Fibroblast of peridontal ligament (primary cell): ENCODE results near the gene BCAR3.
A peak's percentile ranks its signal among the peaks of the same experiment; 100 is the strongest.
"Not testable (repeated sequence)": the region's sequence is repeated elsewhere in the genome, so short reads cannot be mapped to it uniquely, and the experiment has no call there.

Experiments
- DNase-seq: peaks from one replicate; pipeline ENCODE4 v3.0.0-alpha.2; 2010; ENCODE audit errors: extremely low read depth

Gene BCAR3

GRCh38 chr1:93669369-93669768, 12.3 kb downstream of the BCAR3 start:
- DNase-seq: peak; percentile 26

- DNase-seq: no peak
Observed at GRCh38 chr1:93668951-93669350, 12.7 kb downstream of the BCAR3 start.

GRCh38 chr1:93668121-93668520, 13.5 kb downstream of the BCAR3 start:
- DNase-seq: peak; percentile 52

- DNase-seq: no peak
Observed at GRCh38 chr1:93667642-93668041, 14.0 kb downstream of the BCAR3 start.

GRCh38 chr1:93666613-93667384, 14.8 kb downstream of the BCAR3 start:
- DNase-seq: peak; percentile 33

GRCh38 chr1:93665015-93665414, 16.6 kb downstream of the BCAR3 start:
- DNase-seq: no peak

GRCh38 chr1:93663208-93663614, 18.4 kb downstream of the BCAR3 start:
- no peak for DNase-seq

- DNase-seq: no peak
Observed at GRCh38 chr1:93662481-93663207, 19.0 kb downstream of the BCAR3 start.

- peak; percentile 92 for DNase-seq
Observed at GRCh38 chr1:93661829-93662474, 19.7 kb downstream of the BCAR3 start.

- DNase-seq: not testable (repeated sequence)
Observed at GRCh38 chr1:93661341-93661740, 20.3 kb downstream of the BCAR3 start.

- peak; percentile 69 for DNase-seq
Observed at GRCh38 chr1:93659822-93660503, 21.7 kb downstream of the BCAR3 start.

GRCh38 chr1:93658188-93658587, 23.4 kb downstream of the BCAR3 start:
- DNase-seq: no peak

- DNase-seq: no peak
Observed at GRCh38 chr1:93656491-93656890, 25.1 kb downstream of the BCAR3 start.

- no peak for DNase-seq
Observed at GRCh38 chr1:93653656-93654055, 28.0 kb downstream of the BCAR3 start.

- peak; percentile 28 for DNase-seq
Observed at GRCh38 chr1:93652323-93652949, 29.2 kb downstream of the BCAR3 start.

- no peak for DNase-seq
Observed at GRCh38 chr1:93651695-93652094, 29.9 kb downstream of the BCAR3 start.

GRCh38 chr1:93650159-93650558, 31.5 kb downstream of the BCAR3 start:
- DNase-seq: not testable (repeated sequence)

GRCh38 chr1:93649231-93649630, 32.4 kb downstream of the BCAR3 start:
- no peak for DNase-seq

GRCh38 chr1:93648656-93649055, 33.0 kb downstream of the BCAR3 start:
- DNase-seq: no peak

- no peak for DNase-seq
Observed at GRCh38 chr1:93641527-93641926, 40.1 kb downstream of the BCAR3 start.

- no peak for DNase-seq
Observed at GRCh38 chr1:93640656-93641440, 40.8 kb downstream of the BCAR3 start.
